Adrenal gland (tissue), 12 donors: ENCODE results near the gene COMT. TPM values are rescaled to one million over a fixed set of nuclear protein-coding genes. Genes with fewer than 3 reads are reported as not detected.

ENCODE experiments used
- DNase-seq, 7 donors: peaks; one replicate each; pipeline ENCODE4 v3.0.0-alpha.2; 2019 to 2020
- H3K27ac ChIP-seq, 5 donors: fragments of 200-600 bp; sonication (generic) in 4 of 5; 1 replicate in 3 of 5; 2 replicates in 2 of 5; pipeline versions ENCODE4 v1.5.1 to v1.8.0; 2016 to 2020; ENCODE audit warnings: mild to moderate bottlenecking in 1 of 5
- H3K27me3 ChIP-seq: fragments of 200-600 bp; 2 replicates; pipeline ENCODE4 v1.8.0; 2021
- H3K36me3 ChIP-seq, 2 donors: fragments of 200-600 bp; replicated peaks in 1 of 2; 1 replicate in 1 of 2; 2 replicates in 1 of 2; pipeline versions ENCODE4 v1.5.1 to v1.8.0; 2018 to 2022
- H3K4me1 ChIP-seq, 2 donors: fragments of 200-600 bp; replicated peaks in 1 of 2; 1 replicate in 1 of 2; 2 replicates in 1 of 2; pipeline versions ENCODE4 v1.5.1 to v1.8.0; 2018 to 2021
- H3K4me3 ChIP-seq, 4 donors: fragments of 200-600 bp; sonication (generic) in 3 of 4; one replicate each; pipeline ENCODE4 v1.5.1; 2016 to 2018
- H3K9me3 ChIP-seq, 3 donors: fragments of 200-600 bp; sonication (generic) in 1 of 3; replicated peaks in 1 of 3; 1 replicate in 2 of 3; 2 replicates in 1 of 3; pipeline versions ENCODE4 v1.5.1 to v1.8.0; 2016 to 2021
- POLR2A ChIP-seq, 2 donors: fragments of 450-650 bp; IDR thresholded peaks; one replicate each; pipeline ENCODE4 v1.6.1; 2017; ENCODE audit warnings: antibody characterized with exemption in 2 of 2, mild to moderate bottlenecking in 2 of 2, moderate library complexity in 1 of 2
- whole genome bisulfite sequencing, 4 donors: extraction: QIAGEN DNeasy Blood & Tissue Kit in 2 of 4; methylation state at CpG; one replicate each; pipeline versions ENCODE4 v1.1.5 to v1.1.7; 2013 to 2017; 5-methylcytosine and 5-hydroxymethylcytosine counted together
- intact Hi-C, 2 donors: fragments of 100-400 bp; cut with DNase I; formaldehyde crosslinking; loops; one replicate each; pipeline versions ENCODE4 v1.14.1 to v1.15.0; 2022 to 2023
- polyA plus RNA-seq, 3 donors: library from polyadenylated mRNA; stranded (reverse); fragments of 200-250 nt in 2 of 3; fragments of 350-450 nt in 1 of 3; fragmentation: Illumina TruSeq in 1 of 3; extraction: RNeasy Lipid Tissue Mini Kit (QIAGEN cat#74804) in 1 of 3; gene quantifications; one replicate each; pipeline ENCODE4 v1.2.3, GENCODE V29; 2013 to 2014
- total RNA-seq, 9 donors: library from RNA; depleted of rRNA in 4 of 9; stranded (reverse); fragments of >200 nt in 4 of 9; fragments of 120-200 nt in 1 of 9; fragmentation: NEBNext Ultra II Directional in 1 of 9; extraction: Animal tissue kit (Norgen Biotek cat#: 25700) in 1 of 9; gene quantifications; one replicate each; pipeline versions ENCODE4 v1.1.0 to v1.2.4, GENCODE V29; 2013 to 2023
- TF ChIP-seq, protein P1 (sequence below), 6 experiments: fragments of 450-650 bp in 4 of 6; fragments of 200-600 bp in 2 of 6; sonication (generic) in 1 of 6; IDR thresholded peaks; 1 replicate in 5 of 6; 2 replicates in 1 of 6; pipeline versions ENCODE4 v1.5.1 to v1.8.0; 2016 to 2021; ENCODE audit warnings: antibody characterized with exemption in 6 of 6, mild to moderate bottlenecking in 2 of 6, moderate library complexity in 1 of 6
- donor health status: healthy with polysubstance abuse.
- donor health status: Bipolar disorder and iron deficiency.
- donor health status: DM: yes; HTN: yes; CAD: no.
- donor health status: DM: no; HTN: no; CAD: no.
- donor health status: DM: no; HTN: no; CAD: no.
- donor health status: DM: yes; HTN: yes; CAD: no.

Gene COMT
- total and polyA plus RNA-seq, 12 donors = 51.3 to 743 (median 390) TPM

DNA sequence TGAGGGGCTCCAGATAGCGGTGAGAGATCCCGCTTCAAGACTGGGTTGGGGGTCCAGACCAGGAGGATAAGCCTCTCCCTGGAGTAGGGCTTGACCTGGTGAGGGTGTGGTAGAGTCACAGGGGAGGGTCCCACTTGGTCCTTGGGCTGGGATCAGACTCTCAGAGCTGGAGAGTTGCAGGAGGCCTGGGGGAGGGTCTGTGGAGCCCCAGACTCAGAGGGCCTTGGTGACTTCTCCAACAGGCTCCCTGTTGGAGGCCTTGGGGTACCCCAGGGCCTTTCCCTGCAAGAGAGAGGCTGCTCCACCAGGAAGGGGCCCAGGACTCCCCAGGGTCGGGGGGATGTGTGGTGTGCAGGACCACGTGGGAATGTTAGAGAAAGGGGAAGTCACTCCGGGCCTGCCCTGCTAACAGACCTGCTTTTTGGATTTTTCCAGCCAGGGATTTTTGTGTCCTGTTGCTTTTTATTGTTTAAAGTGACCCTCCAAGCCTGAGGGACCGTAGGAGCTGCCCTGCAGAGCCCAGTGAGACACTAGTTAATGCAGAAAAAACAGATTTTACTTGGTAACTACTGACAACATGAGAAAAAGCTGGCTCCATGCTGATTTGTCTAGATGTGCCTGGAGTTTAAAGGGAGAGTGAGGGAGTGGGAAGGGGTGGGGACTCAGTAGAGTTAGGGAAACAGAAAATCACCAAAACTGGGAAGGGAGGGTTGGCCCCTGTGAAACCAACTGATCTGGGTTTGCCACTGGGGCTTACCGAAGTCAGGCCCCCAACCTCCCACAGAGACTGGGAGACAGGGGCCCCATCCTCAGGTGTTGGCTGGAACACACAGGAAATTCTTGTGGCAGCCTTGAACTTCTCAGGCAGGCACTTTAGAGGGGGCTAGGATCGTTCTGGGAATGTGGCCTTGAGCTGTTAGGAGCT lies 847 bp downstream of the COMT start:
- Histone ChIP-seq H3K27me3 (no peaks in the 10 kb centered on the region), H3K36me3 (no peaks in the 10 kb centered on the region), H3K4me1 (peaks cover 36 to 53% of the 10 kb centered on the region in 2 donors), H3K4me3 (peak overlapping the region; percentile 46 to 83 (median 82)), H3K9me3 (no peaks in the 10 kb centered on the region), H3K27ac (peak overlapping the region; percentile 85 to 97 (median 95))
- intact Hi-C loops = no loop called here
- DNase-seq = peak in 5 of 7 donors; percentile 53 to 70 (median 64)
- TF ChIP-seq, protein P1, sequence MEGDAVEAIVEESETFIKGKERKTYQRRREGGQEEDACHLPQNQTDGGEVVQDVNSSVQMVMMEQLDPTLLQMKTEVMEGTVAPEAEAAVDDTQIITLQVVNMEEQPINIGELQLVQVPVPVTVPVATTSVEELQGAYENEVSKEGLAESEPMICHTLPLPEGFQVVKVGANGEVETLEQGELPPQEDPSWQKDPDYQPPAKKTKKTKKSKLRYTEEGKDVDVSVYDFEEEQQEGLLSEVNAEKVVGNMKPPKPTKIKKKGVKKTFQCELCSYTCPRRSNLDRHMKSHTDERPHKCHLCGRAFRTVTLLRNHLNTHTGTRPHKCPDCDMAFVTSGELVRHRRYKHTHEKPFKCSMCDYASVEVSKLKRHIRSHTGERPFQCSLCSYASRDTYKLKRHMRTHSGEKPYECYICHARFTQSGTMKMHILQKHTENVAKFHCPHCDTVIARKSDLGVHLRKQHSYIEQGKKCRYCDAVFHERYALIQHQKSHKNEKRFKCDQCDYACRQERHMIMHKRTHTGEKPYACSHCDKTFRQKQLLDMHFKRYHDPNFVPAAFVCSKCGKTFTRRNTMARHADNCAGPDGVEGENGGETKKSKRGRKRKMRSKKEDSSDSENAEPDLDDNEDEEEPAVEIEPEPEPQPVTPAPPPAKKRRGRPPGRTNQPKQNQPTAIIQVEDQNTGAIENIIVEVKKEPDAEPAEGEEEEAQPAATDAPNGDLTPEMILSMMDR (IDR thresholded peaks at IDR 0.05) = no peak
- TF ChIP-seq POLR2A (IDR thresholded peaks at IDR 0.05) = peak in 1 of 2 donors; percentile 61
- 2 to 5% (median 3%) methylated on average over 5 to 8 of the region's 8 CpGs for WGBS, 4 donors

DNA sequence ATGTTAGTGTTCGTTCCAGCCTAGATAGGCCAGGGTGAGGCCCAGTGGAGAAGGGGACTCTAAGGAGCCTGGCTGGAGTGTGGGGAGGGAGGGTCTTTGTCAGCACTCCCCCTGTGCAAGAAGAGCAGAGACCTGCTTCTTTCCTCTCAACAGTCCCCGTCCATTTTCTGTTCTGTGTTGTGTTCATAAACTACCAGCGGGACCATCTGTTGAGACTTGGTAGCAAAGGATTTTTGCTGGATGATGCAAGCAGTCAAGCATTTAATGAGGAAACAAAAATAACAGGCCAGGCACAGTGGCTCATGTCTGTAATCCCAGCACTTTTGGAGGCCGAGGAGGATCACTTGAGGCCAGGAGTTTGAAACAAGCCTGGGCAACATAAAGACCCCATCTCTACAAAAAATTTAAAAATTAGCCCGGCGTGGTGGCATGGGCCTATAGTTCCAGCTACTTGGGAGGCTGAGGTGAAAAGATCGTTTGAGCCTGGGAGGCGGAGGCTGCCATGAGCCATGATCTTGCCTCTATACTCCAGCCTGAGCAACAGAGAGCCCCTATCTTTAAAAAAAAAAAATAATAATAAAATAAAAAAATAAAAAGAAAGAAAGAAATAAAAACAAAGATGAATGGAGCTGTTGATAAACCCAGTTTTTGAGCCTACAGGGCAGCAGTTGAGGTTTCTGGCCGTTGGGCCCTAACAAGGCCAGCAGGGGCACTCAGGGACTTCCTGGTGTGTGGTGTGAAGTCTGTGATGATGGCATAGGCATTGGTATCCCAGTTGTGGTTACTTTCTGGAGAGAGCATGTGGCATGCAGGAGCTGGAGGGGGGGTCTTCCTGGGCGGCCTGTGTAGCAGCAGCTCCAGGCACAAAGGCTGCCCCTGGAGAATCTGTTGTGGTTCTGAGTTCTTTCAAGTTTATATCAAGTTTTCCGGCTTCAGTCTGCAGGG lies 1.8 kb downstream of the COMT start:
- Histone ChIP-seq H3K4me3 (peak overlapping the region in 1 of 4 donors; percentile 81), H3K27me3 (no peaks in the 10 kb centered on the region), H3K36me3 (no peaks in the 10 kb centered on the region), H3K9me3 (no peaks in the 10 kb centered on the region), H3K4me1 (peaks cover 42 to 62% of the 10 kb centered on the region in 2 donors), H3K27ac (peak overlapping the region; percentile 85 to 97 (median 95))
- DNase-seq = peak in 6 of 7 donors; percentile 39 to 74 (median 58)
- TF ChIP-seq, protein P1 (IDR thresholded peaks at IDR 0.05) = no peak
- no peak for TF ChIP-seq POLR2A (IDR thresholded peaks at IDR 0.05)
- intact Hi-C loops = no loop called here
- WGBS, 4 donors = 35 to 47% (median 44%) methylated on average over 11 of the region's 11 CpGs

DNA sequence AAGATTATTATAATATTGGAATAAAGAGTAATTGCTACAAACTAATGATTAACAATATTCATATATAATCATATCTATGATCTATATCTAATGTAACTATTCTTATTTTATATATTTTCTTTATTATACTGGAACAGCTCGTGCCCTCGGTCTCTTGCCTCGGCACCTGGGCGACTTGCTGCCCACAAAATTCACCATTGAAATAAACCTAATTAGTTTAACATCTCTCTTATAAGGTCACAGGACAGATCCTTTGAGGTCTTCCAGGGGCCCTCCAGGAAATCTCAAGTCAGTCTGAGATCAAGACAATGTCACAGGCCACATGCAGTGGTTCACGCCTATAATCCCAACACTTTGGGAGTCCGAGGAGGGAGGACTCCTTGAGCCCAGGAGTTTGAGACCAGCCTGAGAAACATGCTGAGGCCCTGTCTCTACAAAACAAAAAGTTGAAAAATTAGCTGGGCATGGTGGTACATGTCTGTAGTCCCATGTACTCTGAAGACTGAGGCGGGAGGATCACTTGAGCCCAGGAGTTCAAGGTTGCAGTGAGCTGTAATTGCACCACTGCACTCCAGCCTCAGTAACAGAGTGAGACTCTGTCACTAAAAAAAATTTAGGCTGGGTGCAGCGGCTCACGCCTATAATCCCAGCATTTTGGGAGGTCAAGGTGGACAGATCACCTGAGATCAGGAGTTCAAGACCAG lies 6.6 kb downstream of the COMT start:
- intact Hi-C loops = no loop called here
- peak overlapping the region in 3 of 5 donors; percentile 36 to 98 (median 95) for H3K27ac ChIP-seq
- no peak for TF ChIP-seq POLR2A (IDR thresholded peaks at IDR 0.05)
- TF ChIP-seq, protein P1 (IDR thresholded peaks at IDR 0.05) = peak in 1 of 6 experiments; percentile 25
- H3K36me3 ChIP-seq = no peaks in the 10 kb centered on the region
- no peak overlapping the region for H3K4me3 ChIP-seq
- 71 to 74% (median 72%) methylated on average over 8 to 9 of the region's 9 CpGs for WGBS, 4 donors
- H3K4me1 ChIP-seq = peaks cover 56 to 73% of the 10 kb centered on the region in 2 donors
- peak in 2 of 7 donors; percentile 26 to 35 for DNase-seq
- no peaks in the 10 kb centered on the region for H3K9me3 ChIP-seq
- H3K27me3 ChIP-seq = no peaks in the 10 kb centered on the region
